ENCODE data around the gene VPS11. TPM values are rescaled to one million over a fixed set of nuclear protein-coding genes. Genes with fewer than 3 reads are reported as not detected.

The VPS11 gene
- total RNA-seq: 19.9 TPM
- 10 to 100 TPM; 29.1 to 32.1 (median 30.3) TPM for polyA plus RNA-seq (ENCODE audit: insufficient read depth in 1 of 8, insufficient read length in 8 of 8, low replicate concordance in 1 of 8)
- long read RNA-seq, donor 1, partial matches to known transcripts: 0 of 2 reads
- long read RNA-seq, donor 1, other reads (novel, unspliced or antisense): 0 of 2 reads
- long read RNA-seq, donor 2: 0 reads
- long read RNA-seq, donor 3: 0 reads
- long read RNA-seq, donor 4: 0 reads
- long read RNA-seq, donor 5, partial matches to known transcripts: 8 of 11 reads
- long read RNA-seq, donor 5, other reads (novel, unspliced or antisense): 0 of 11 reads
- long read RNA-seq, donor 6, partial matches to known transcripts: 0 of 1 reads
- long read RNA-seq, donor 6, other reads (novel, unspliced or antisense): 0 of 1 reads
- long read RNA-seq, donor 7, partial matches to known transcripts: 0 of 3 reads
- long read RNA-seq, donor 7, other reads (novel, unspliced or antisense): 0 of 3 reads
- long read RNA-seq, donor 8, partial matches to known transcripts: 0 of 2 reads
- long read RNA-seq, donor 8, other reads (novel, unspliced or antisense): 0 of 2 reads
- long read RNA-seq, donor 9, partial matches to known transcripts: 0 of 1 reads
- long read RNA-seq, donor 9, other reads (novel, unspliced or antisense): 0 of 1 reads
- long read RNA-seq, donor 10, partial matches to known transcripts: 0 of 2 reads
- long read RNA-seq, donor 10, other reads (novel, unspliced or antisense): 0 of 2 reads
- long read RNA-seq, donor 11, partial matches to known transcripts: 0 of 1 reads
- long read RNA-seq, donor 11, other reads (novel, unspliced or antisense): 0 of 1 reads

DNA sequence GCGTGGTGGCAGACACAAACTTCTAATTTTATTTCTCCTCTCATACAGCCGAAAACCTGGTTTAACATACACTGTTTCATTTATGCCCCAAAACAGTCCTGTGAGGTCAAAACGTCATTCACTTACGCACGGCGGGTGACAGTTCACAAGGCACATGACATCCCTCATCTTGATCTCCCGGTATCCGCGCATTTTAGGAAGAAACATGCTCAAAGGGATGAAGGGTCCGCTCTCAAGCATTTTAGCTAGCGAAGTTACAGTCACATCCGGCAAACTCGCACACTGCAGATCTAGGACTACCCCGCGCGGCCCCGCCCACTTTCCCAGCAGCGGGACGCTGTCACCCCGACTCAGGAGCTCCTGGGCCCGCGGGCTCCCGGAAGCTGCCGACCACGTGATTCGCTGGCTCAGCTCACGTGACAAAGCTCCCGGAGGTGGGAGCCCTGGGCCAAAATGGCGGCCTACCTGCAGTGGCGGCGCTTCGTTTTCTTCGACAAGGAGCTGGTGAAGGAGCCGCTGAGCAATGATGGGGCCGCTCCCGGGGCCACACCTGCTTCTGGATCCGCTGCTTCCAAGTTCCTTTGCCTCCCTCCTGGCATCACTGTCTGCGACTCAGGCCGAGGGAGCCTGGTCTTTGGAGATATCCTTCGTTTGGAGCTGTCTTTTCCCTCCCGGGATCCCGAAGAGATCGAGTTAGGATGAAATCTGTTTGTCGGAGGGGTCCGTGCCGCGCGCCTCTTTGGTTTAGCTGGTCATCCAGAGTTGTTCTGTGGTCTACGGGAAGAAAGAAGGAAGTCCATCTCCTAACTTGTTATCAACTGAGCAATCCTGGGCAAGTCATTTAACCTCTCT is at the start of gene VPS11:
VPS11 (plus strand) TSS at position 448 of the 852 bp plus-strand sequence; CDS start at position 454, 6 bp downstream.
- peak; percentile 98 for DNase-seq
- peaks cover 12% of the 10 kb centered on the region for H3K4me1 ChIP-seq (ENCODE audit: control insufficient read depth, insufficient read depth, low read length)
- H3K36me3 ChIP-seq (ENCODE audit: control insufficient read depth, insufficient read depth, low read length): peaks cover 27% of the 10 kb centered on the region
- peak within 1 kb of the TSS; percentile 98 for H3K27ac ChIP-seq (ENCODE audit: low read length)
- under 1% methylated on average over 40 of the region's 49 CpGs for WGBS (ENCODE audit: insufficient coverage)
- no peaks in the 10 kb centered on the region for H3K9me3 ChIP-seq (replicated peaks; ENCODE audit: control insufficient read depth, low read depth, low read length)
- H3K4me3 ChIP-seq (ENCODE audit: low read length): peak within 1 kb of the TSS; percentile 99
- H3K27me3 ChIP-seq (ENCODE audit: control insufficient read depth, insufficient read depth, low read length): no peaks in the 10 kb centered on the region

GRCh38 chr11:119018074-119018938 is 49.3 kb upstream of the VPS11 start, which contains the start of the genes RPS25 and TRAPPC4:
RPS25 (minus strand) TSS chr11:119018343; CDS start chr11:119018284, 59 bp downstream.
TRAPPC4 (plus strand) TSS chr11:119018766; CDS start chr11:119018796, 30 bp downstream.
- Histone ChIP-seq H3K4me1 (ENCODE audit: control insufficient read depth, insufficient read depth, low read length) (peaks cover 18% of the 10 kb centered on the region), H3K27me3 (ENCODE audit: control insufficient read depth, insufficient read depth, low read length) (no peaks in the 10 kb centered on the region), H3K4me3 (ENCODE audit: low read length) (peak within 1 kb of the TSS; percentile 90), H3K27ac (ENCODE audit: low read length) (peak within 1 kb of the TSS; percentile 98), H3K36me3 (ENCODE audit: control insufficient read depth, insufficient read depth, low read length) (peaks cover 59% of the 10 kb centered on the region), H3K9me3 (replicated peaks; ENCODE audit: control insufficient read depth, low read depth, low read length) (no peaks in the 10 kb centered on the region)
- under 1% methylated on average over 63 of the region's 63 CpGs for WGBS (ENCODE audit: insufficient coverage)
- DNase-seq: peak; percentile 99

DNA sequence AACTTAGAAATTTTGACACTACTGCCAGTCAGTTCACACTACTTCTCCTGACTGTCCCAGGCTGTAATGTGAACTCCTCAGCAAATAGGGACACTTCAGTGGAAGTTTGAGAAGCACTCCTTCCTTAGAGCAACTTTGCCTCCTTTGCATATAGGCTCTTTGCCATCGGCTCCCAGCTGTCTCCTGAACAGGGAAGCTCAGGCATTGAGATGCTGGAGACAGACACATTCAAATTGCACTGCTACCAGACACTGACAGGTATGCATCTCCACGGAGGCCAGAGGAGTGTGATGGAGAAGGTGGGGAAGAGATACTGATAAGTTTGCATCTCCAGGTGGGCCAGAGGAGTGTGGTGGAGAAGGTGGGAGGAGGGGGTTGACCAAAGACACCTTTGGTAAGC is 47.6 kb upstream of the VPS11 start:
- no peaks in the 10 kb centered on the region for H3K27me3 ChIP-seq (ENCODE audit: control insufficient read depth, insufficient read depth, low read length)
- H3K4me3 ChIP-seq (ENCODE audit: low read length): no peak overlapping the region
- peaks cover 61% of the 10 kb centered on the region for H3K36me3 ChIP-seq (ENCODE audit: control insufficient read depth, insufficient read depth, low read length)
- WGBS (ENCODE audit: insufficient coverage): 75% methylated on average over 1 of the region's 2 CpGs
- no peak for DNase-seq
- no peaks in the 10 kb centered on the region for H3K9me3 ChIP-seq (replicated peaks; ENCODE audit: control insufficient read depth, low read depth, low read length)
- no peak overlapping the region for H3K27ac ChIP-seq (ENCODE audit: low read length)
- H3K4me1 ChIP-seq (ENCODE audit: control insufficient read depth, insufficient read depth, low read length): peaks cover 18% of the 10 kb centered on the region

DNA sequence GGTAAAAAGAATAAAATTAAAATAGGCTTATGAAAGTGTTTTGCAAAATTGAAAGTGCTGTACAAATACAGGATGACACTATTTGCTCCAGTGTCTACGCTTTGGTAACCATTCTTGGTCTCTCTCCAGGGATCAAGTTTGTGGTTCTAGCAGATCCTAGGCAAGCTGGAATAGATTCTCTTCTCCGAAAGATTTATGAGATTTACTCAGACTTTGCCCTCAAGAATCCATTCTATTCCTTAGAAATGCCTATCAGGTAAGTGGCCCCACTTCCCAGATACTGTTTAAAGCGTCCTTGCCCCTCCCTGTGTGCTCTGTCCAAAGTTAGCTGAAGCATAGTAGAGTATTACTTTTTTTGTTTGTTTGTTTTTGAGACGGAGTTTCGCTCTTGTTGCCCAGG is 46.0 kb upstream of the VPS11 start:
- H3K9me3 ChIP-seq (replicated peaks; ENCODE audit: control insufficient read depth, low read depth, low read length): no peaks in the 10 kb centered on the region
- no peak overlapping the region for H3K4me3 ChIP-seq (ENCODE audit: low read length)
- H3K36me3 ChIP-seq (ENCODE audit: control insufficient read depth, insufficient read depth, low read length): peaks cover 59% of the 10 kb centered on the region
- no peak overlapping the region for H3K27ac ChIP-seq (ENCODE audit: low read length)
- H3K27me3 ChIP-seq (ENCODE audit: control insufficient read depth, insufficient read depth, low read length): no peaks in the 10 kb centered on the region
- DNase-seq: no peak
- peaks cover 13% of the 10 kb centered on the region for H3K4me1 ChIP-seq (ENCODE audit: control insufficient read depth, insufficient read depth, low read length)
- 98% methylated on average over 4 of the region's 5 CpGs for WGBS (ENCODE audit: insufficient coverage)

- Histone ChIP-seq H3K36me3 (ENCODE audit: control insufficient read depth, insufficient read depth, low read length) (peaks cover 76% of the 10 kb centered on the region), H3K4me1 (ENCODE audit: control insufficient read depth, insufficient read depth, low read length) (peaks cover 19% of the 10 kb centered on the region), H3K9me3 (replicated peaks; ENCODE audit: control insufficient read depth, low read depth, low read length) (no peaks in the 10 kb centered on the region), H3K4me3 (ENCODE audit: low read length) (no peak overlapping the region), H3K27me3 (ENCODE audit: control insufficient read depth, insufficient read depth, low read length) (no peaks in the 10 kb centered on the region), H3K27ac (ENCODE audit: low read length) (no peak overlapping the region)
- DNase-seq: no peak
Observed at GRCh38 chr11:119023741-119024140, 43.9 kb upstream of the VPS11 start.

GRCh38 chr11:119024430-119025098 is 43.1 kb upstream of the VPS11 start:
- peaks cover 19% of the 10 kb centered on the region for H3K4me1 ChIP-seq (ENCODE audit: control insufficient read depth, insufficient read depth, low read length)
- 67% methylated on average over 14 of the region's 15 CpGs for WGBS (ENCODE audit: insufficient coverage)
- H3K4me3 ChIP-seq (ENCODE audit: low read length): no peak overlapping the region

DNA sequence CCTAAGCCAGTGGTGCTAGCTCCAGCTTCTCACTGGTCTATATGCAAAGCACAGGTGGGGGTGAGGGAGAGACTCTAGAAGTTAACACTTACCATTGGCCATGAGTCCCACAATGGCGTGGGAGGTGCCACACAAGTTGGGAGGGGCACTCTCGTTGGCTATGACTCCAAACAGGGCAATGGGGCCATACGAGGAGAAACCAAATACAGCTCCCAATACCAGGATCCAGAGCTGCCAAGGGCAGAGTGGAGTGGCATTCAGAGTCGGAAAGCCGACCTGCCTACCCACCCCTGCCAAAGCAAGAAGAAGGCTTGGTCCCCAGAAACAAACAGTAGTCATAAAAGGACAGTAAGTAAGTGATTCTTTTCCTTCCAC is 42.5 kb upstream of the VPS11 start:
- 53% methylated on average over 2 of the region's 5 CpGs for WGBS (ENCODE audit: insufficient coverage)
- Histone ChIP-seq H3K27me3 (ENCODE audit: control insufficient read depth, insufficient read depth, low read length) (no peaks in the 10 kb centered on the region), H3K9me3 (replicated peaks; ENCODE audit: control insufficient read depth, low read depth, low read length) (no peaks in the 10 kb centered on the region), H3K27ac (ENCODE audit: low read length) (peak overlapping the region; percentile 35), H3K4me3 (ENCODE audit: low read length) (no peak overlapping the region), H3K4me1 (ENCODE audit: control insufficient read depth, insufficient read depth, low read length) (peaks cover 19% of the 10 kb centered on the region), H3K36me3 (ENCODE audit: control insufficient read depth, insufficient read depth, low read length) (peaks cover 73% of the 10 kb centered on the region)
- DNase-seq: no peak

More at GRCh38 chr11:119024430-119025098, 43.1 kb upstream of the VPS11 start:
- peak; percentile 27 for DNase-seq
- Histone ChIP-seq H3K27ac (ENCODE audit: low read length) (peak overlapping the region; percentile 35), H3K36me3 (ENCODE audit: control insufficient read depth, insufficient read depth, low read length) (peaks cover 76% of the 10 kb centered on the region), H3K27me3 (ENCODE audit: control insufficient read depth, insufficient read depth, low read length) (no peaks in the 10 kb centered on the region), H3K9me3 (replicated peaks; ENCODE audit: control insufficient read depth, low read depth, low read length) (no peaks in the 10 kb centered on the region)

DNA sequence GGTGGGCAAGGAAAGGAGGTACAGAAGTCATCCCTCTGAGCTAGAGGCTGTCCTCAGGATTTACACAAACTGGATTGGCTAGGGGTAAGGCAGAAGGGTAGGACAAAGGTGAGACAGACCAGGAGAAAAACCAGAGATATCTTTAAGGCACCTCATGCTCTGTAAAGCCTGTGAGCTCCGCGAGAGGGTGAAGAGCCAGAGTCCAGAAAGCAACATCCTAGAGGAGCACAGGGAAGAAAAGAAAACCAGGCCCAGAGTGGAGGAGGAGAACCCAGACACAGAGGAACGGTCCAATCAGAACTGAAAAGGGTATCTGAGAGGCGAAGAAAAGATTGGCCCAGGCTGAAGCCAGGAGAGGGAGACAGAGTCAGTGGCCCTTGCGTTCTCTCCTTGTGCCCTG is 42.1 kb upstream of the VPS11 start:
- DNase-seq: no peak
- Histone ChIP-seq H3K36me3 (ENCODE audit: control insufficient read depth, insufficient read depth, low read length) (peaks cover 72% of the 10 kb centered on the region), H3K27ac (ENCODE audit: low read length) (no peak overlapping the region), H3K4me3 (ENCODE audit: low read length) (no peak overlapping the region), H3K4me1 (ENCODE audit: control insufficient read depth, insufficient read depth, low read length) (peaks cover 20% of the 10 kb centered on the region), H3K27me3 (ENCODE audit: control insufficient read depth, insufficient read depth, low read length) (no peaks in the 10 kb centered on the region), H3K9me3 (replicated peaks; ENCODE audit: control insufficient read depth, low read depth, low read length) (no peaks in the 10 kb centered on the region)
- 88% methylated on average over 5 of the region's 5 CpGs for WGBS (ENCODE audit: insufficient coverage)
